NB4 (cell line): ENCODE measurements around the gene SLCO4A1.

Experiments
- CTCF ChIP-seq: IDR thresholded peaks from one replicate; pipeline ENCODE4 v1.5.1; 2012; ENCODE audit warnings: low read depth, low read length
- MYC ChIP-seq: IDR thresholded peaks from 2 replicates; pipeline ENCODE4 v1.6.1; 2011; ENCODE audit warnings: low read depth, low read length
- POLR2A ChIP-seq: IDR thresholded peaks from 2 replicates; pipeline ENCODE4 v1.6.1; 2011; ENCODE audit warnings: mild to moderate bottlenecking; ENCODE audit not compliant: insufficient read length; ENCODE audit errors: extremely low read depth
- TF ChIP-seq, protein P1 (sequence below): IDR thresholded peaks from 2 replicates; pipeline ENCODE4 v1.6.1; 2011; ENCODE audit warnings: low read depth, low read length

DNA sequence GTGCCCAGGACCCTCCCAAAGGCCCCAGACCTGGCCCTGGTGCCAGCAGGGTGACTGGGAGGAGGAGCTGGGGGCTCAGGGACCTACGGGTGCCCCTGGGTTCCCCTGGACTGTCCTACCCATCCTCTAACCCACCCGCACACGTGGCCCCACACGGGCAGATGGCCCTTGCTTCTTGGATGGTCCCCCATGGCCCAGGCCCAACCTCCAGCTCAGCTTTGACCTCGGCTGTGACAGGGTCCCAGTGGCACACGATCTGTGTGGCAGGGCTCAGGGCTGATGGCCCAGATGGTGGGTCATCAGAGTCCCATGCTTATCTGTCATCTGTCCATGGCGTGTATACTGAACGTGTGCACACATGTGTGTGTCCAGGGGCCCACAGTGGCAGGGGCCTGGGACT is 70.3 kb downstream of the SLCO4A1 start:
- no peak for TF ChIP-seq CTCF
- no peak for TF ChIP-seq POLR2A
- no peak for TF ChIP-seq MYC
- TF ChIP-seq, protein P1, sequence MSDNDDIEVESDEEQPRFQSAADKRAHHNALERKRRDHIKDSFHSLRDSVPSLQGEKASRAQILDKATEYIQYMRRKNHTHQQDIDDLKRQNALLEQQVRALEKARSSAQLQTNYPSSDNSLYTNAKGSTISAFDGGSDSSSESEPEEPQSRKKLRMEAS = no peak
